C4-2B (cell line): ENCODE data around the gene KIF6.

ENCODE experiments used
- H3K27ac ChIP-seq: fragments of 450-650 bp; 2 replicates; pipeline ENCODE4 v1.5.1; 2017
- CTCF ChIP-seq: fragments of 450-650 bp; conservative IDR thresholded peaks from 2 replicates; pipeline ENCODE4 v1.5.1; 2017; ENCODE audit warnings: mild to moderate bottlenecking
- ZFX ChIP-seq: fragments of 450-650 bp; IDR thresholded peaks from 2 replicates; pipeline ENCODE4 v1.6.1; 2017

Gene KIF6

GRCh38 chr6:39572661-39573340 is 152.4 kb downstream of the KIF6 start:
- no peak overlapping the region for H3K27ac ChIP-seq
- no peak for TF ChIP-seq CTCF
- no peak for TF ChIP-seq ZFX

- TF ChIP-seq CTCF, result no peak
- TF ChIP-seq ZFX, result no peak
- no peak overlapping the region for H3K27ac ChIP-seq
Observed at GRCh38 chr6:39568896-39569295, 156.3 kb downstream of the KIF6 start.

GRCh38 chr6:39567091-39567490 is 158.1 kb downstream of the KIF6 start:
- H3K27ac ChIP-seq, result no peak overlapping the region
- no peak for TF ChIP-seq ZFX
- TF ChIP-seq CTCF, result no peak

- H3K27ac ChIP-seq, result no peak overlapping the region
- TF ChIP-seq ZFX (no peak), CTCF (no peak)
Observed at GRCh38 chr6:39566456-39566855, 158.8 kb downstream of the KIF6 start.

GRCh38 chr6:39565956-39566355 is 159.3 kb downstream of the KIF6 start:
- TF ChIP-seq CTCF (no peak), ZFX (no peak)
- H3K27ac ChIP-seq, result no peak overlapping the region

- H3K27ac ChIP-seq, result no peak overlapping the region
- TF ChIP-seq ZFX, result no peak
- TF ChIP-seq CTCF, result no peak
Observed at GRCh38 chr6:39563566-39564311, 161.5 kb downstream of the KIF6 start.

GRCh38 chr6:39561536-39562266 is 163.5 kb downstream of the KIF6 start:
- no peak overlapping the region for H3K27ac ChIP-seq
- TF ChIP-seq ZFX (no peak), CTCF (no peak)
